ENCODE results near the gene MCRS1. TPM values are rescaled to one million over a fixed set of nuclear protein-coding genes. Genes with fewer than 3 reads are reported as not detected.
A peak's percentile ranks its signal among the peaks of the same experiment; 100 is the strongest.

MCRS1 gene
- total RNA-seq, 1 donor from 2014 or later, result 97.9 TPM

GRCh38 chr12:49556391-49557186, 11.4 kb downstream of the MCRS1 start:
- H3K36me3 ChIP-seq, result peaks cover 59% of the 10 kb centered on the region
- no peak for DNase-seq
- TF ChIP-seq, protein P1, sequence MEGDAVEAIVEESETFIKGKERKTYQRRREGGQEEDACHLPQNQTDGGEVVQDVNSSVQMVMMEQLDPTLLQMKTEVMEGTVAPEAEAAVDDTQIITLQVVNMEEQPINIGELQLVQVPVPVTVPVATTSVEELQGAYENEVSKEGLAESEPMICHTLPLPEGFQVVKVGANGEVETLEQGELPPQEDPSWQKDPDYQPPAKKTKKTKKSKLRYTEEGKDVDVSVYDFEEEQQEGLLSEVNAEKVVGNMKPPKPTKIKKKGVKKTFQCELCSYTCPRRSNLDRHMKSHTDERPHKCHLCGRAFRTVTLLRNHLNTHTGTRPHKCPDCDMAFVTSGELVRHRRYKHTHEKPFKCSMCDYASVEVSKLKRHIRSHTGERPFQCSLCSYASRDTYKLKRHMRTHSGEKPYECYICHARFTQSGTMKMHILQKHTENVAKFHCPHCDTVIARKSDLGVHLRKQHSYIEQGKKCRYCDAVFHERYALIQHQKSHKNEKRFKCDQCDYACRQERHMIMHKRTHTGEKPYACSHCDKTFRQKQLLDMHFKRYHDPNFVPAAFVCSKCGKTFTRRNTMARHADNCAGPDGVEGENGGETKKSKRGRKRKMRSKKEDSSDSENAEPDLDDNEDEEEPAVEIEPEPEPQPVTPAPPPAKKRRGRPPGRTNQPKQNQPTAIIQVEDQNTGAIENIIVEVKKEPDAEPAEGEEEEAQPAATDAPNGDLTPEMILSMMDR (IDR thresholded peaks at IDR 0.05; ENCODE audit: borderline replicate concordance), result no peak
- no peaks in the 10 kb centered on the region for H3K9me3 ChIP-seq (replicated peaks)
- no peak overlapping the region for H3K4me3 ChIP-seq
- intact Hi-C loops (cut with micrococcal nuclease), result no loop called here
- H3K27ac ChIP-seq (replicated peaks), result peak overlapping the region; percentile 38
- peaks cover 35% of the 10 kb centered on the region for H3K4me1 ChIP-seq
- H3K27me3 ChIP-seq (ENCODE audit: low read depth), result no peaks in the 10 kb centered on the region

DNA sequence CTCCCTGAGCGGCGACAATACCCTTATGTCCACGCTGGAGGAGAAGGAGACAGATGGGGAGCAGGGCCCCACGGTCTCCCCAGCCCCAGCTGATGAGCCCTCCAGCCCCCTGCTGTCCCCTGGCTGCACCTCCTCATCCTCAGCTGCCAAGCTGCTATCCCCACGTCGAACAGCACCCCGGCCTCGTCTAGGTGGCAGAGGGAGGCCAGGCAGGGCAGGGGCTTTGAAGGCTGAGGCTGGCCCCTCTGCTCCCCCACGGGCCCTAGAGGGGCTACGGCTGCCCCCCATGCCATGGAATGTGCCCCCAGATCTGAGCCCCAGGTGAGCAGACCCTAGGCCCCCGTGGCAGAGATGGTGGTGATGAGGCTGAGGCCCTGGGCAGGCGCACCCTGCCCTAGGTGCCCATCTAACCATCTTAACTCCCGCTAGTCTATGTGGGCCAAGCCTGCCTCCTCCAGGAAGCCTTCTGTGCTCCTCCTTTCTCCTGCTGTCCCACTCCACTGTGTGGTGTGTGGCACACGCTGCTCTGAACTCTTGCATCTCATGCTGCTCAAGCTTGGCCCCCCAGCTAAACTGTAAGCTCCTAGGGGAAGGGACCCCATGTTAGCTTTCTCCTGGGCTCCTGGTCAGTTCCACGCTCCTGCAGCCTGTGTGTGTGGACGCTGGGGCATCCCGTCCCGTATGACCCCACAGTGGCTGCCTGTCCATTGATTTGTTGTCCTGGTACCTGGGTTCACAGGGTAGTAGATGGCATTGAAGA, 12.1 kb downstream of the MCRS1 start:
- TF ChIP-seq, protein P1 (IDR thresholded peaks at IDR 0.05; ENCODE audit: borderline replicate concordance), result no peak
- H3K27me3 ChIP-seq (ENCODE audit: low read depth), result no peaks in the 10 kb centered on the region
- no peak for DNase-seq
- peak overlapping the region; percentile 38 for H3K27ac ChIP-seq (replicated peaks)
- intact Hi-C loops (cut with micrococcal nuclease), result no loop called here
- no peak overlapping the region for H3K4me3 ChIP-seq
- H3K9me3 ChIP-seq (replicated peaks), result no peaks in the 10 kb centered on the region
- peaks cover 51% of the 10 kb centered on the region for H3K36me3 ChIP-seq
- peaks cover 36% of the 10 kb centered on the region for H3K4me1 ChIP-seq

DNA sequence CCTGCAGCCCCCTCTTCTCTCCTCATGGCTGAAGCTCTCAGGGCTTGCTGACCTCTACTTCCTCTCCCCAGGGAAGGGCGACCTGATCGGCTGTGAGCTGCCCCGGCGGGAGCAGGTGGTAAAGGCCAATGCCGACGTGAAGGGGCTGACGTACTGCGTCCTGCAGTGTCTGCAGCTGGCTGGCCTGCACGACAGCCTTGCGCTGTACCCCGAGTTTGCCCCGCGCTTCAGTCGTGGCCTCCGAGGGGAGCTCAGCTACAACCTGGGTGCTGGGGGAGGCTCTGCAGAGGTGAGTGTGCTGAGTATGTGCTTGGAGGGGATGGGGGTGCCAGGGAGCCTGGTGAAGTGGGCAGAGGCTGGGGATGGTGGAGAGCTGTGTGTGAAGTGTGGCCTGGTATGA, 13.7 kb downstream of the MCRS1 start:
- no peak overlapping the region for H3K4me3 ChIP-seq
- no peak overlapping the region for H3K27ac ChIP-seq (replicated peaks)
- DNase-seq, result no peak
- peaks cover 36% of the 10 kb centered on the region for H3K36me3 ChIP-seq
- intact Hi-C loops (cut with micrococcal nuclease), result no loop called here
- H3K9me3 ChIP-seq (replicated peaks), result no peaks in the 10 kb centered on the region
- peaks cover 41% of the 10 kb centered on the region for H3K4me1 ChIP-seq
- TF ChIP-seq, protein P1 (IDR thresholded peaks at IDR 0.05; ENCODE audit: borderline replicate concordance), result no peak
- peaks cover 9% of the 10 kb centered on the region for H3K27me3 ChIP-seq (ENCODE audit: low read depth)

DNA sequence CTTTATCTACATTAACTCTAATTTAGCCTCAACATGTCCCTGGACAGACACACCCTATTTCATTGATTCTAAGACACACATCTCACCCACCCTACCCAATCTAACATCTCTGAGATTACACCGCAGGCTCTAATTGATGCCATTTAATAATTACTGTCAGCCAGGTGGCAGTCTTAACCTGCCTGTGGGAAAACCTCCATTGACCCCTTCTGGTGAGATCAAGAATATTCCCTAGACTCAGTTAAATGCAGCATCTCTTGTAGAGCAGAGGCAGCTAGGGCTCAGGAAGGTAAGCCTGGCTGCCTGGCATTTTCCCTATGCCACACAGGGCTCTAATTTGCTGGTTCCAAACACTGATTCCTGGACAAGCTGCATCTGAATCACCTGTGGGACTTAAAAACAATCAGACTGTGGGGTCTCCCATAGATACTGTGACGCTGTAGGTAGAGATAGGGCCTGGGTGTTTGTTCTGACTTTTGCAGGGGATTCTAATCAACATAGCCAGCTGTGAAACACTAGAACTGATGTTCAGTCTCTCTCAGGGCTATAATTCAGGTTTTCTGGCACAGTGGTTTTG, 14.3 kb downstream of the MCRS1 start:
- Histone ChIP-seq H3K4me3 (no peak overlapping the region), H3K36me3 (peaks cover 29% of the 10 kb centered on the region), H3K9me3 (replicated peaks) (no peaks in the 10 kb centered on the region), H3K27me3 (ENCODE audit: low read depth) (peaks cover 15% of the 10 kb centered on the region), H3K4me1 (peaks cover 41% of the 10 kb centered on the region), H3K27ac (replicated peaks) (peak overlapping the region; percentile 76)
- intact Hi-C loops (cut with micrococcal nuclease), result no loop called here
- TF ChIP-seq, protein P1 (IDR thresholded peaks at IDR 0.05; ENCODE audit: borderline replicate concordance), result peak; percentile 54
- DNase-seq, result no peak

GRCh38 chr12:49552899-49553298, 15.0 kb downstream of the MCRS1 start:
- DNase-seq, result no peak

More at GRCh38 chr12:49552899-49553298, 15.0 kb downstream of the MCRS1 start:
- Histone ChIP-seq H3K9me3 (replicated peaks) (no peaks in the 10 kb centered on the region), H3K36me3 (peaks cover 22% of the 10 kb centered on the region), H3K4me1 (peaks cover 40% of the 10 kb centered on the region), H3K4me3 (no peak overlapping the region), H3K27ac (replicated peaks) (peak overlapping the region; percentile 76), H3K27me3 (ENCODE audit: low read depth) (peaks cover 22% of the 10 kb centered on the region)
- intact Hi-C loops (cut with micrococcal nuclease), result no loop called here
- TF ChIP-seq, protein P1 (IDR thresholded peaks at IDR 0.05; ENCODE audit: borderline replicate concordance), result no peak

Data from left ventricle myocardium inferior (tissue), 1 donor.